K562 (cell line): ENCODE results near the gene FBLN2. TPM values are rescaled to one million over a fixed set of nuclear protein-coding genes. Genes with fewer than 3 reads are reported as not detected.

Source experiments
- BHLHE40 ChIP-seq: IDR thresholded peaks from 2 replicates; pipeline ENCODE4 v1.6.1; 2011; ENCODE audit warnings: low read length, improper control_type of control experiment
- BMI1 ChIP-seq: fragments of 150-350 bp; IDR thresholded peaks from 2 replicates; pipeline ENCODE4 v1.6.1; 2014; ENCODE audit warnings: low read length
- EWSR1 ChIP-seq: fragments of 450-650 bp; IDR thresholded peaks from 2 replicates; pipeline ENCODE4 v1.6.1; 2018; ENCODE audit warnings: borderline replicate concordance, mild to moderate bottlenecking, low read depth, moderate library complexity; ENCODE audit not compliant: partially characterized antibody
- GMEB1 ChIP-seq: fragments of 250-450 bp; sonication (Bioruptor Pico); IDR thresholded peaks from 2 replicates; pipeline ENCODE4 v1.4.0; 2020; ENCODE audit warnings: mild to moderate bottlenecking
- HDAC3 ChIP-seq: fragments of 450-650 bp; IDR thresholded peaks from 2 replicates; pipeline ENCODE4 v1.6.1; 2018; ENCODE audit warnings: borderline replicate concordance, mild to moderate bottlenecking, moderate library complexity; ENCODE audit not compliant: partially characterized antibody
- NR2C1 ChIP-seq, 2 experiments: fragments of 450-650 bp; IDR thresholded peaks; 2 replicates each; pipeline ENCODE4 v1.6.1; 2017; ENCODE audit warnings: mild to moderate bottlenecking in 2 of 2, antibody characterized with exemption in 1 of 2, inconsistent platforms in 1 of 2, missing compliant biosample characterization in 1 of 2, missing genetic modification characterization in 1 of 2
- NR2C2 ChIP-seq, 2 experiments: fragments of 200-800 bp in 1 of 2; sonication (Bioruptor generic) in 1 of 2; sonication (generic) in 1 of 2; formaldehyde crosslinking in 1 of 2; IDR thresholded peaks; 2 replicates each; pipeline versions ENCODE4 v1.6.1 to v1.8.0; 2016 to 2022; ENCODE audit warnings: mild to moderate bottlenecking in 1 of 2, missing compliant biosample characterization in 1 of 2, missing genetic modification characterization in 1 of 2, missing genetic modification reagents in 1 of 2
- NRF1 ChIP-seq, 2 experiments: fragments of 450-650 bp; IDR thresholded peaks in 1 of 2; conservative IDR thresholded peaks in 1 of 2; 2 replicates each; pipeline ENCODE4 v1.6.1; 2014; ENCODE audit warnings: mild to moderate bottlenecking in 2 of 2
- PCBP1 ChIP-seq: fragments of 200-400 bp; formaldehyde crosslinking; IDR thresholded peaks from 2 replicates; pipeline ENCODE4 v1.6.1; 2018; ENCODE audit warnings: mild to moderate bottlenecking, low read depth, low read length; ENCODE audit not compliant: poor library complexity, severe bottlenecking
- PURB ChIP-seq: sonication (generic); formaldehyde crosslinking; IDR thresholded peaks from 2 replicates; pipeline ENCODE4 v1.9.0; 2021; ENCODE audit warnings: low read depth, mild to moderate bottlenecking, missing genetic modification reagents
- SMAD1 ChIP-seq: fragments of 150-350 bp; IDR thresholded peaks from 2 replicates; pipeline ENCODE4 v1.6.1; 2014; ENCODE audit warnings: low read length, low read depth; ENCODE audit not compliant: partially characterized antibody
- ZC3H8 ChIP-seq: fragments of 450-650 bp; IDR thresholded peaks from 2 replicates; pipeline ENCODE4 v1.6.1; 2017
- ZFP30 ChIP-seq: fragments of 250-450 bp; sonication (Bioruptor Pico); IDR thresholded peaks from 2 replicates; pipeline ENCODE4 v1.8.0; 2022; ENCODE audit warnings: moderate library complexity, mild to moderate bottlenecking, inconsistent platforms, borderline replicate concordance
- ZNF76 ChIP-seq: fragments of 250-450 bp; sonication (Bioruptor Pico); IDR thresholded peaks from 2 replicates; pipeline ENCODE4 v1.4.0; 2020; ENCODE audit warnings: mild to moderate bottlenecking, moderate library complexity, borderline replicate concordance
- ZNF830 ChIP-seq: fragments of 250-450 bp; sonication (Bioruptor Pico); IDR thresholded peaks from 2 replicates; pipeline ENCODE4 v1.5.0; 2021; ENCODE audit warnings: mild to moderate bottlenecking
- polyA plus RNA-seq, 8 experiments: library from polyadenylated mRNA; depleted of rRNA in 4 of 8; stranded (reverse) in 5 of 8; unstranded in 3 of 8; fragments of >200 nt; fragmentation: Nextera tagmentation in 2 of 8; fragmentation: Illumina TruSeq in 1 of 8; extraction: Ambion mirVana in 2 of 8; extraction: Trizol in 1 of 8; gene quantifications; 2 replicates each; pipeline versions ENCODE4 v1.2.1 to v1.2.3, GENCODE V29; 2011 to 2014; ENCODE audit warnings: inconsistent platforms in 1 of 8, missing spikeins in 1 of 8
- total RNA-seq, 7 experiments: library from RNA; depleted of rRNA in 6 of 7; stranded (reverse); fragments of >200 nt in 6 of 7; fragmentation: Illumina TruSeq in 2 of 7; extraction: Trizol in 2 of 7; gene quantifications; 2 replicates each; pipeline versions ENCODE4 v1.2.1 to v1.2.3, GENCODE V29; 2011 to 2021; ENCODE audit warnings: low replicate concordance in 1 of 7
- TF ChIP-seq, protein P1 (sequence below): sonication (generic); formaldehyde crosslinking; IDR thresholded peaks from 2 replicates; pipeline ENCODE4 v1.8.0; 2022; ENCODE audit warnings: mild to moderate bottlenecking, missing genetic modification reagents
- TF ChIP-seq, protein P2 (sequence below), 2 experiments: fragments of 450-650 bp; IDR thresholded peaks; 2 replicates each; pipeline ENCODE4 v1.6.1; 2018; ENCODE audit warnings: mild to moderate bottlenecking in 2 of 2, low read depth in 1 of 2; ENCODE audit not compliant: partially characterized antibody in 2 of 2
- TF ChIP-seq, protein P3 (sequence below): sonication (generic); formaldehyde crosslinking; IDR thresholded peaks from 2 replicates; pipeline ENCODE4 v1.8.0; 2022; ENCODE audit warnings: missing genetic modification reagents, mild to moderate bottlenecking, moderate library complexity, borderline replicate concordance

Gene FBLN2
- total and polyA plus RNA-seq, 9 of the 15 experiments (the other 6 are each of a cell fraction or from before 2014, with no cell fraction given) = 0.03 to 0.10 (median 0.04) TPM; not detected in 6

DNA sequence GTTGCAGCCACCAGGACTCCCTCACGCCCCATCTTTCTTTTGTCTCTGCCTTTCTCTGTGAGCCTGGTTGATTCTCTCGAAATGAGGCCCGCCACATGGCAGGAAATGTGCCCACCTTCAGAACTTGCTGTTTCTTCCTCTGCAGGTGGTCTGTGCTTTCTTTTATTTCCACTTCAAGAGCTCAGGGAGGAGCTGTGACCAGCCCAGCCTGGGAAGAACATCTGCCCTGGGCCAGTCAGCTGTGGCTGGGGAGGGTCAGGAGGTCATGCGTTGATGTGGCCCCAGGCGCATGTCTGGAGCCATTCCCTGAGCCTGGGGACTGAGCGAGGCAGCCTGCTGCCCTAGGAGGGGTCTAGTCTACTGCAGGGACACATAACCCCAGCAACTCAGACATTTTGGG is 8.0 kb downstream of the FBLN2 start (continued):
- TF ChIP-seq, protein P1, sequence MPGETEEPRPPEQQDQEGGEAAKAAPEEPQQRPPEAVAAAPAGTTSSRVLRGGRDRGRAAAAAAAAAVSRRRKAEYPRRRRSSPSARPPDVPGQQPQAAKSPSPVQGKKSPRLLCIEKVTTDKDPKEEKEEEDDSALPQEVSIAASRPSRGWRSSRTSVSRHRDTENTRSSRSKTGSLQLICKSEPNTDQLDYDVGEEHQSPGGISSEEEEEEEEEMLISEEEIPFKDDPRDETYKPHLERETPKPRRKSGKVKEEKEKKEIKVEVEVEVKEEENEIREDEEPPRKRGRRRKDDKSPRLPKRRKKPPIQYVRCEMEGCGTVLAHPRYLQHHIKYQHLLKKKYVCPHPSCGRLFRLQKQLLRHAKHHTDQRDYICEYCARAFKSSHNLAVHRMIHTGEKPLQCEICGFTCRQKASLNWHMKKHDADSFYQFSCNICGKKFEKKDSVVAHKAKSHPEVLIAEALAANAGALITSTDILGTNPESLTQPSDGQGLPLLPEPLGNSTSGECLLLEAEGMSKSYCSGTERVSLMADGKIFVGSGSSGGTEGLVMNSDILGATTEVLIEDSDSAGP = no peak
- no peak for TF ChIP-seq SMAD1
- no peak for TF ChIP-seq PCBP1
- no peak for TF ChIP-seq ZFP30
- TF ChIP-seq PURB (CRISPR knock-in tag) = no peak
- TF ChIP-seq GMEB1 (CRISPR knock-in tag) = no peak
- TF ChIP-seq NR2C2 (CRISPR knock-in tag; IDR thresholded peaks at IDR 0.05) = no peak
- TF ChIP-seq NR2C2 (tag; IDR thresholded peaks at IDR 0.05) = peak; percentile 36; the same call in 1 of the 2 replicates
- no peak for TF ChIP-seq ZC3H8
- TF ChIP-seq BHLHE40 = no peak
- no peak for TF ChIP-seq ZNF76
- TF ChIP-seq, protein P2, sequence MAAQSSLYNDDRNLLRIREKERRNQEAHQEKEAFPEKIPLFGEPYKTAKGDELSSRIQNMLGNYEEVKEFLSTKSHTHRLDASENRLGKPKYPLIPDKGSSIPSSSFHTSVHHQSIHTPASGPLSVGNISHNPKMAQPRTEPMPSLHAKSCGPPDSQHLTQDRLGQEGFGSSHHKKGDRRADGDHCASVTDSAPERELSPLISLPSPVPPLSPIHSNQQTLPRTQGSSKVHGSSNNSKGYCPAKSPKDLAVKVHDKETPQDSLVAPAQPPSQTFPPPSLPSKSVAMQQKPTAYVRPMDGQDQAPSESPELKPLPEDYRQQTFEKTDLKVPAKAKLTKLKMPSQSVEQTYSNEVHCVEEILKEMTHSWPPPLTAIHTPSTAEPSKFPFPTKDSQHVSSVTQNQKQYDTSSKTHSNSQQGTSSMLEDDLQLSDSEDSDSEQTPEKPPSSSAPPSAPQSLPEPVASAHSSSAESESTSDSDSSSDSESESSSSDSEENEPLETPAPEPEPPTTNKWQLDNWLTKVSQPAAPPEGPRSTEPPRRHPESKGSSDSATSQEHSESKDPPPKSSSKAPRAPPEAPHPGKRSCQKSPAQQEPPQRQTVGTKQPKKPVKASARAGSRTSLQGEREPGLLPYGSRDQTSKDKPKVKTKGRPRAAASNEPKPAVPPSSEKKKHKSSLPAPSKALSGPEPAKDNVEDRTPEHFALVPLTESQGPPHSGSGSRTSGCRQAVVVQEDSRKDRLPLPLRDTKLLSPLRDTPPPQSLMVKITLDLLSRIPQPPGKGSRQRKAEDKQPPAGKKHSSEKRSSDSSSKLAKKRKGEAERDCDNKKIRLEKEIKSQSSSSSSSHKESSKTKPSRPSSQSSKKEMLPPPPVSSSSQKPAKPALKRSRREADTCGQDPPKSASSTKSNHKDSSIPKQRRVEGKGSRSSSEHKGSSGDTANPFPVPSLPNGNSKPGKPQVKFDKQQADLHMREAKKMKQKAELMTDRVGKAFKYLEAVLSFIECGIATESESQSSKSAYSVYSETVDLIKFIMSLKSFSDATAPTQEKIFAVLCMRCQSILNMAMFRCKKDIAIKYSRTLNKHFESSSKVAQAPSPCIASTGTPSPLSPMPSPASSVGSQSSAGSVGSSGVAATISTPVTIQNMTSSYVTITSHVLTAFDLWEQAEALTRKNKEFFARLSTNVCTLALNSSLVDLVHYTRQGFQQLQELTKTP (IDR thresholded peaks at IDR 0.05; ENCODE audit: low read depth in 1 of 2, partially characterized antibody in 2 of 2) = no peak
- TF ChIP-seq ZNF830 = no peak
- TF ChIP-seq EWSR1 = no peak
- TF ChIP-seq NRF1 (conservative IDR thresholded peaks at IDR 0.05 in 1 of 2, IDR thresholded peaks at IDR 0.05 in 1 of 2) = peak; percentile 77 to 79
- TF ChIP-seq BMI1 = no peak
- TF ChIP-seq HDAC3 = no peak
- TF ChIP-seq, protein P3, sequence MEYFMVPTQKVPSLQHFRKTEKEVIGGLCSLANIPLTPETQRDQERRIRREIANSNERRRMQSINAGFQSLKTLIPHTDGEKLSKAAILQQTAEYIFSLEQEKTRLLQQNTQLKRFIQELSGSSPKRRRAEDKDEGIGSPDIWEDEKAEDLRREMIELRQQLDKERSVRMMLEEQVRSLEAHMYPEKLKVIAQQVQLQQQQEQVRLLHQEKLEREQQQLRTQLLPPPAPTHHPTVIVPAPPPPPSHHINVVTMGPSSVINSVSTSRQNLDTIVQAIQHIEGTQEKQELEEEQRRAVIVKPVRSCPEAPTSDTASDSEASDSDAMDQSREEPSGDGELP (CRISPR knock-in tag) = peak; percentile 75; the same call in 1 of the 2 replicates
- no peak for TF ChIP-seq NR2C1 (IDR thresholded peaks at IDR 0.05)
- TF ChIP-seq NR2C1 (tag; IDR thresholded peaks at IDR 0.05) = no peak
- TF ChIP-seq, all 486 proteins: peak for 5
